Heart left ventricle (tissue), 16 donors: ENCODE results near the gene GP5. TPM values are rescaled to one million over a fixed set of nuclear protein-coding genes. Genes with fewer than 3 reads are reported as not detected.

ENCODE experiments used
- ATAC-seq, 4 donors: fragments of 200-7000 bp; cut with Tn5 transposase; one replicate each; pipeline ENCODE4 v1.9.1; 2020 to 2022; ENCODE audit warnings: moderate library complexity in 4 of 4, mild to moderate bottlenecking in 3 of 4, moderate number of reproducible peaks in 1 of 4
- DNase-seq, 5 donors: peaks; one replicate each; pipeline ENCODE4 v3.0.0-alpha.2; 2020
- H3K27ac ChIP-seq, 12 donors: fragments of 200-600 bp; sonication (generic) in 4 of 12; one replicate each; pipeline versions ENCODE4 v1.5.0 to v1.8.0; 2016 to 2022; ENCODE audit warnings: mild to moderate bottlenecking in 2 of 12
- H3K27me3 ChIP-seq, 9 donors: fragments of 200-600 bp; sonication (generic) in 2 of 9; one replicate each; pipeline versions ENCODE4 v1.5.1 to v1.8.0; 2016 to 2022; ENCODE audit warnings: mild to moderate bottlenecking in 3 of 9
- H3K36me3 ChIP-seq, 9 donors: fragments of 200-600 bp; sonication (generic) in 2 of 9; one replicate each; pipeline versions ENCODE4 v1.5.0 to v1.8.0; 2018 to 2022; ENCODE audit warnings: mild to moderate bottlenecking in 2 of 9
- H3K4me1 ChIP-seq, 12 donors: fragments of 200-600 bp; sonication (generic) in 4 of 12; one replicate each; pipeline versions ENCODE4 v1.5.0 to v1.8.0; 2016 to 2022; ENCODE audit warnings: mild to moderate bottlenecking in 3 of 12
- H3K4me3 ChIP-seq, 12 donors: fragments of 200-600 bp; sonication (generic) in 4 of 12; one replicate each; pipeline versions ENCODE4 v1.5.0 to v1.8.0; 2017 to 2022; ENCODE audit warnings: mild to moderate bottlenecking in 9 of 12, moderate library complexity in 4 of 12
- H3K9me3 ChIP-seq, 12 donors: fragments of 200-600 bp; sonication (generic) in 4 of 12; one replicate each; pipeline versions ENCODE4 v1.5.0 to v1.8.0; 2016 to 2022; ENCODE audit warnings: mild to moderate bottlenecking in 1 of 12
- POLR2A ChIP-seq, 2 donors: fragments of 450-650 bp; IDR thresholded peaks; one replicate each; pipeline ENCODE4 v1.6.1; 2017; ENCODE audit warnings: antibody characterized with exemption in 2 of 2, mild to moderate bottlenecking in 2 of 2, moderate library complexity in 2 of 2
- WGBS, 4 donors: extraction: QIAGEN DNeasy Blood & Tissue Kit in 2 of 4; methylation state at CpG; one replicate each; pipeline versions ENCODE4 v1.1.5 to v1.1.7; 2013 to 2018; 5-methylcytosine and 5-hydroxymethylcytosine counted together
- intact Hi-C, 10 donors: fragments of 100-400 bp; cut with DNase I; formaldehyde crosslinking; loops; one replicate each; pipeline versions ENCODE4 v1.11.1 to v1.14.2; 2022
- polyA plus RNA-seq, 2 donors: library from polyadenylated mRNA; stranded (reverse); fragments of 200-250 nt; gene quantifications; one replicate each; pipeline ENCODE4 v1.2.3, GENCODE V29; 2013
- total RNA-seq, 9 donors: library from RNA; depleted of rRNA in 2 of 9; stranded (reverse); fragments of >200 nt in 2 of 9; fragmentation: NEBNext Ultra II Directional in 3 of 9; extraction: Animal tissue kit (Norgen Biotek cat#: 25700) in 3 of 9; gene quantifications; one replicate each; pipeline versions ENCODE4 v1.1.0 to v1.2.4, GENCODE V29; 2016 to 2023
- TF ChIP-seq, protein P1 (sequence below), 12 donors: fragments of 200-600 bp; sonication (generic) in 4 of 12; IDR thresholded peaks; one replicate each; pipeline versions ENCODE4 v1.5.0 to v1.8.0; 2018 to 2022; ENCODE audit warnings: antibody characterized with exemption in 12 of 12, mild to moderate bottlenecking in 5 of 12
- donor health status: ischemic (EF 13 %, LVEDD 7.1; RV severe dilation, severe dysfunction).
- donor health status: healthy with polysubstance abuse.
- donor health status: DM: no; HTN: yes; CAD: no.
- donor health status: DM: no; HTN: no; CAD: no.
- donor health status: ischemic (EF 25% LVEDD 6.9; RV normal size, moderate dysfunction).
- donor health status: ischemic (EF 25% LVEDD 5.7; RV mildly dilated, moderate dysfunction).
- donor health status: healthy.
- donor health status: DM: yes; HTN: yes; CAD: no.
- donor health status: ischemic (EF 35%, LVEDD 5.7; RV mildly dilated, moderate dysfunction).
- donor health status: nonischemic (EF 11% LVEDD 7.7; RV severe dilation, severe dysfunction).
- donor health status: DM: yes; HTN: yes; CAD: no.
- donor health status: PGD.
- donor health status: ischemic (EF 29% LVEDD 5.4; RV normal size, mild dysfunction).
- donor health status: nonischemic (EF 23%, LVEDD 6.1; RV moderate dilation, normal function).

GP5 gene
- total and polyA plus RNA-seq, 11 donors = 0.04 to 0.12 (median 0.09) TPM; not detected in 7

DNA sequence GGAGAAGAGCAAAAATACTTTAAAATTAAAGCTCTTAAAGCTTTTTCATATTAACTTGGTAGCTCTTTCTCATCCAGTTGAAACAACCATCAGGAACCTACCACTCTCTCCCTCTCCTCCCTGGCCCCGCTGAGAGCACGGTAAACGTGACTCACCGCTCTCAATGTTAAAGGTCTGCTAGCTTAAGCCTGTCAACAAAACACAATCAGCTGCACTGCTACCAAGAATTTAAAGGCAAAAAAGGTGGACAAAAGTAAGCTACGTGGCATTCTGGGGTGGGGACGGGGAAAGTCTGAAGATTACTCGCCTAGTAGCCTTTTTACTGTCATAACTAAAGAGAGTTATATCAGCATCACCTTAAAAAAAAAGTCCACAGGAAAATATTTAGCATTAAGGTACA, 8.4 kb upstream of the GP5 start:
- no peaks in the 10 kb centered on the region for H3K9me3 ChIP-seq
- TF ChIP-seq POLR2A (IDR thresholded peaks at IDR 0.05) = no peak
- TF ChIP-seq, protein P1, sequence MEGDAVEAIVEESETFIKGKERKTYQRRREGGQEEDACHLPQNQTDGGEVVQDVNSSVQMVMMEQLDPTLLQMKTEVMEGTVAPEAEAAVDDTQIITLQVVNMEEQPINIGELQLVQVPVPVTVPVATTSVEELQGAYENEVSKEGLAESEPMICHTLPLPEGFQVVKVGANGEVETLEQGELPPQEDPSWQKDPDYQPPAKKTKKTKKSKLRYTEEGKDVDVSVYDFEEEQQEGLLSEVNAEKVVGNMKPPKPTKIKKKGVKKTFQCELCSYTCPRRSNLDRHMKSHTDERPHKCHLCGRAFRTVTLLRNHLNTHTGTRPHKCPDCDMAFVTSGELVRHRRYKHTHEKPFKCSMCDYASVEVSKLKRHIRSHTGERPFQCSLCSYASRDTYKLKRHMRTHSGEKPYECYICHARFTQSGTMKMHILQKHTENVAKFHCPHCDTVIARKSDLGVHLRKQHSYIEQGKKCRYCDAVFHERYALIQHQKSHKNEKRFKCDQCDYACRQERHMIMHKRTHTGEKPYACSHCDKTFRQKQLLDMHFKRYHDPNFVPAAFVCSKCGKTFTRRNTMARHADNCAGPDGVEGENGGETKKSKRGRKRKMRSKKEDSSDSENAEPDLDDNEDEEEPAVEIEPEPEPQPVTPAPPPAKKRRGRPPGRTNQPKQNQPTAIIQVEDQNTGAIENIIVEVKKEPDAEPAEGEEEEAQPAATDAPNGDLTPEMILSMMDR (IDR thresholded peaks at IDR 0.05) = no peak
- 87 to 90% (median 90%) methylated on average over 7 of the region's 7 CpGs for WGBS, 4 donors
- no peak overlapping the region for H3K27ac ChIP-seq
- DNase-seq (no peak), ATAC-seq (no peak)
- H3K4me3 ChIP-seq = no peak overlapping the region
- no peaks in the 10 kb centered on the region for H3K27me3 ChIP-seq
- intact Hi-C loops = loop anchor here in 3 of 10 donors (2.0 to 10.0 kb wide), 3 partner anchors 73 to 743 kb away; no protein-coding TSS in a partner anchor
- H3K36me3 ChIP-seq = peaks cover 0 to 94% (median 64%) of the 10 kb centered on the region in 9 donors
- H3K4me1 ChIP-seq = no peaks in the 10 kb centered on the region

DNA sequence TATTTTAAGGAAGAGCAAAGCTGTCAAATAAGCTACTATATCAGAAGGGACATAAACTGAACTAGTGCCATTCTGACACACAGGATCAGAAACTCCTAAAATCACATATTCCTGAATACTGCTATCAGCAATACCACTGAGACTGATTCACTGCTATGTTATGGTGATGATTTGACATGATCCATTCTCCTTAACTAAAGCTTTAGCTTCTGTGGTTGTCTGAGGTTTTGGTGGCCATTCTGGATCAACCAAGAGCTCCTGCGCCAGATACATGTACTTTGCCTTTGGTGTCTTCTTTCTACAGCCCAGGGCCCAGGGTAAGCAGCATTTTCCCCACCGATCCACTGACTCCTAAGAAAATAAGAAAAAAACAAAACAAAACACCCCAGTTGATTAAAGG, 6.7 kb upstream of the GP5 start:
- no peak for ATAC-seq
- Histone ChIP-seq H3K27ac (no peak overlapping the region), H3K4me3 (no peak overlapping the region), H3K36me3 (peaks cover 0 to 82% (median 49%) of the 10 kb centered on the region in 9 donors), H3K27me3 (no peaks in the 10 kb centered on the region), H3K4me1 (no peaks in the 10 kb centered on the region), H3K9me3 (no peaks in the 10 kb centered on the region)
- no peak for DNase-seq
- intact Hi-C loops = loop anchor here in 6 of 10 donors (2.0 to 10.0 kb wide), 4 partner anchors 71 to 741 kb away; no protein-coding TSS in a partner anchor
- 89 to 95% (median 94%) methylated on average over 2 of the region's 2 CpGs for WGBS, 4 donors
- TF ChIP-seq, protein P1 (IDR thresholded peaks at IDR 0.05) = no peak
- no peak for TF ChIP-seq POLR2A (IDR thresholded peaks at IDR 0.05)

GRCh38 chr3:194404365-194405140, 5.5 kb upstream of the GP5 start:
- no peak for TF ChIP-seq POLR2A (IDR thresholded peaks at IDR 0.05)
- TF ChIP-seq, protein P1 (IDR thresholded peaks at IDR 0.05) = peak; percentile 60 to 80 (median 68)
- no peaks in the 10 kb centered on the region for H3K4me1 ChIP-seq
- H3K27ac ChIP-seq = no peak overlapping the region
- intact Hi-C loops = loop anchor here in 8 of 10 donors (1.0 to 10.0 kb wide), 7 partner anchors 67 to 740 kb away; no protein-coding TSS in a partner anchor
- no peak for ATAC-seq
- no peak for DNase-seq
- no peak overlapping the region for H3K4me3 ChIP-seq
- peaks cover 0 to 71% (median 44%) of the 10 kb centered on the region in 9 donors for H3K36me3 ChIP-seq
- 52 to 54% (median 53%) methylated on average over 10 of the region's 10 CpGs for WGBS, 4 donors
- H3K27me3 ChIP-seq = peaks cover 0 to 2% (median 0%) of the 10 kb centered on the region in 9 donors
- H3K9me3 ChIP-seq = no peaks in the 10 kb centered on the region

DNA sequence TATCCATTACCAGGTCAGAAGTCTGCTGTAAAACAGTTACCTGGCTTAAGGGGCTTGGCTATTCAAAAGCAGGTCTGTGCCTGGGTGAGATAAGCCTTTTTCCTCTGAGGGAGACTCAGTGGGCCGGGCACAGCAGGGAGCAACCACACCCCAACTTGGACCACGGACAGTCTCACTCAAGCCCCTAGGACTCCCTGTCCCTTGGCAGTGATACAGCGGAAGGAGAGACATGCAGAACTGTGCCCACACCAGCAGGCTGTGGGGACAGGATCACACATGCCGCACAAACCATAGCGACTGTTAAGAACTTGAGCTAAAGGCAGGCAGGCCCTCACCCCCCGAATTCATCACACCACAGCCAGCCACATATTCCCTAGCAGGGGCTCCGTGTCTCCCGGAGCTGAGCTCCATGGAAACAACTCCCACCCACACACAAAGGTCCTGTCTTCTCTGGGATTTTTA, 2.8 kb upstream of the GP5 start:
- intact Hi-C loops = loop anchor here in 6 of 10 donors (2.0 to 10.0 kb wide), 6 partner anchors 65 to 737 kb away; no protein-coding TSS in a partner anchor
- ATAC-seq = peak in 3 of 4 donors; percentile 21 to 59 (median 30)

More for the DNA sequence above, 2.8 kb upstream of the GP5 start:
- Histone ChIP-seq H3K4me1 (peaks cover 3 to 17% (median 10%) of the 10 kb centered on the region in 12 donors), H3K4me3 (no peak overlapping the region), H3K9me3 (no peaks in the 10 kb centered on the region), H3K36me3 (peaks cover 0 to 45% (median 21%) of the 10 kb centered on the region in 9 donors), H3K27me3 (peaks cover 6 to 26% (median 13%) of the 10 kb centered on the region in 9 donors), H3K27ac (no peak overlapping the region)
- WGBS, 4 donors = 74 to 77% (median 76%) methylated on average over 6 to 8 of the region's 8 CpGs
- no peak for DNase-seq
- no peak for TF ChIP-seq POLR2A (IDR thresholded peaks at IDR 0.05)
- TF ChIP-seq, protein P1 (IDR thresholded peaks at IDR 0.05) = no peak
